Thyroid gland (tissue), 4 donors: Measurements from ENCODE around the gene NNMT. TPM values are rescaled to one million over a fixed set of nuclear protein-coding genes. Genes with fewer than 3 reads are reported as not detected.

Experiments used
- DNase-seq, 2 donors: peaks; one replicate each; pipeline ENCODE4 v3.0.0-alpha.2; 2019
- H3K27ac ChIP-seq, 3 donors: fragments of 200-600 bp; sonication (generic); 1 replicate in 2 of 3; 2 replicates in 1 of 3; pipeline ENCODE4 v1.5.1; 2016 to 2019; ENCODE audit warnings: mild to moderate bottlenecking in 1 of 3, moderate library complexity in 1 of 3
- H3K27me3 ChIP-seq: fragments of 200-600 bp; sonication (generic); one replicate; pipeline ENCODE4 v1.5.1; 2019
- H3K36me3 ChIP-seq, 2 donors: fragments of 200-600 bp; sonication (generic); one replicate each; pipeline ENCODE4 v1.5.1; 2016 to 2019
- H3K4me1 ChIP-seq, 2 donors: fragments of 200-600 bp; sonication (generic); one replicate each; pipeline ENCODE4 v1.5.1; 2017 to 2019
- H3K4me3 ChIP-seq, 3 donors: fragments of 200-600 bp; sonication (generic); replicated peaks in 1 of 3; 1 replicate in 2 of 3; 2 replicates in 1 of 3; pipeline ENCODE4 v1.5.1; 2016; ENCODE audit warnings: mild to moderate bottlenecking in 1 of 3
- H3K9me3 ChIP-seq: fragments of 200-600 bp; sonication (generic); one replicate; pipeline ENCODE4 v1.5.1; 2017
- CTCF ChIP-seq, 6 experiments: fragments of 200-600 bp in 3 of 6; fragments of 450-650 bp in 3 of 6; sonication (generic) in 3 of 6; IDR thresholded peaks; one replicate each; pipeline ENCODE4 v1.5.1; 2016 to 2019; ENCODE audit warnings: antibody characterized with exemption in 6 of 6, mild to moderate bottlenecking in 2 of 6, inconsistent platforms in 1 of 6, moderate library complexity in 1 of 6
- POLR2A ChIP-seq, 2 donors: fragments of 450-650 bp; IDR thresholded peaks; one replicate each; pipeline ENCODE4 v1.6.1; 2017; ENCODE audit warnings: antibody characterized with exemption in 2 of 2, mild to moderate bottlenecking in 2 of 2, moderate library complexity in 1 of 2
- WGBS, 2 donors: methylation state at CpG; one replicate each; pipeline ENCODE4 v1.1.5; 2017; 5-methylcytosine and 5-hydroxymethylcytosine counted together
- intact Hi-C: fragments of 100-400 bp; cut with DNase I; formaldehyde crosslinking; loops from one replicate; pipeline ENCODE4 v1.15.1; 2023
- total RNA-seq, 4 donors: library from RNA; depleted of rRNA; stranded (reverse); fragments of >200 nt; gene quantifications; one replicate each; pipeline ENCODE4 v1.2.3, GENCODE V29; 2016

Gene NNMT
- total RNA-seq, 4 donors from 2014 or later = 78.1 to 459 (median 185) TPM

DNA sequence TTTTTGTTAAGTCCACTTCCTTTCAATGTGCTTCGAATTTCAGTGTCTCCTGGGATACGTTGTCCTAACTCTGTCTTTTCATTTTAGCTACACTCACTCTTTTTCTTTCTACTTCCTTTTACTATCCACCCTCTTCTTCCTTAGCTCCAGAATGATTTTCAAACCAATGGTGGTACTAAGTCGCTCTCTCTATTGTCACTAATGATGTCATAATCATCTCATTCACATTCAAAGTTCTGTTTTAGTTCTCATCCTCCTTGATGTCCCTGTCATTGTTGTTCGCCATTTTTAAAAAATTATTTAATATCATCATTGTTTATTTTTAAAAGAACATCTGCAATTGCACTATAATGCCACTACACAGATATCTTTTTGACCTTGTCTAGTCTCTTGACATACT lies 47.3 kb downstream of the NNMT start:
- no peaks in the 10 kb centered on the region for H3K36me3 ChIP-seq
- no peak for TF ChIP-seq POLR2A (IDR thresholded peaks at IDR 0.05)
- TF ChIP-seq CTCF (IDR thresholded peaks at IDR 0.05) = no peak
- WGBS, 2 donors = 84 to 89% methylated on average over 4 of the region's 4 CpGs
- intact Hi-C loops = no loop called here
- no peak overlapping the region for H3K27ac ChIP-seq
- peaks cover 0 to 6% of the 10 kb centered on the region in 2 donors for H3K4me1 ChIP-seq
- no peak for DNase-seq
- no peaks in the 10 kb centered on the region for H3K9me3 ChIP-seq
- H3K27me3 ChIP-seq = no peaks in the 10 kb centered on the region
- H3K4me3 ChIP-seq = no peak overlapping the region

- TF ChIP-seq POLR2A (IDR thresholded peaks at IDR 0.05) (no peak), CTCF (IDR thresholded peaks at IDR 0.05) (no peak)
- no peaks in the 10 kb centered on the region for H3K36me3 ChIP-seq
- no peaks in the 10 kb centered on the region for H3K9me3 ChIP-seq
- DNase-seq = no peak
- no peak overlapping the region for H3K4me3 ChIP-seq
- H3K4me1 ChIP-seq = peaks cover 0 to 6% of the 10 kb centered on the region in 2 donors
- WGBS, 2 donors = 76 to 83% methylated on average over 4 of the region's 4 CpGs
- intact Hi-C loops = no loop called here
- H3K27me3 ChIP-seq = no peaks in the 10 kb centered on the region
- no peak overlapping the region for H3K27ac ChIP-seq
Observed at GRCh38 chr11:114344494-114344893, 48.3 kb downstream of the NNMT start.

DNA sequence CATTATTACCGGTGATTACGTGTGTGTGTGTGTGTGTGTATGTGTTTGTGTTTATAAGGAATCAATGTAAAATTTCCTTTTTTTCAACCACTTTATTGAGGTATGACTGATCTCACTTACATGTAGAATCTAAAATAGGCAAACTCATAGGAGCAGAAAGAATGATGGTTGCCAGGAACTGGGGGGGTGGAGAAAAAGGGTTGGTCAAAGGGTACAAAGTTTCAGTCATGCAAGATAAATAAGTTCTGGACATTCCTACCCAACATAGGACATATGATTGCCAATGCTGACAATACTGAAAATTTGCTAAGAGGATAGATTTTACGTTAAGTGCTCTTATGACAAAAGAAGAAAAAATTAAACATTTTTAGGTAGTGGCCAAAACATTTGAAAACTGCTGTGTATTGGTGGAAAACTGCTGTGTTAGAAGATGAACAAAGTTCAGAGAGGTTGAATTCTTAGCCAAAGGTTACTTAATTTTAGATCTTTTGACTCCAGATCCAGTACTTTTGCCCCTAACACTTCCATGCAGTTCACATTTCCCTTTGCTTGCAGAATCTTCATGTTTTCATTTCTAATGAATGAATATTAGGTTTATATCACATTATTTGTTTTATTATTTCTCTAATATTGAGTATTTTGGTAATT lies 49.5 kb downstream of the NNMT start:
- intact Hi-C loops = no loop called here

DNA sequence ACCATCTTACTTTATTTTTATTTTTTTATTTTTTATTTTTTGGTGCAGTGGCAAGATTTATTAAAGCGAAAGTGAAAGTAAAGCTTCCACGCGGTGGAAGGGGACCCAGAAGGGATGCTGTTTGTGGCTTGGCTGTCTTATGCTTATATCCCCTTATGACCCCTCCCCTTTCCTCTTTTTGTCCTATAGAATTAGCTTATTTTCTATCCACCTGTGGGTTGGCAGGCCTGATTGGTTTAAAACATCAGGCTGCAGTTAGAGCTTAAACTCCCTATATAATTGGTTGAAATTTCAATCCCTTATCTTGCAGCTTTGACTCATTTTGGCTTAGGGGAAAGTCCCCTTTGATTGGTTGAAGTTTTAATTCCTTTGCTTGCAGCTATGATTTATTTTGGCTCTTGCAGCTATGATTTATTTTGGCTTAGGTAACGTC lies 50.5 kb downstream of the NNMT start:
- 64 to 76% methylated on average over 4 of the region's 4 CpGs for WGBS, 2 donors
- no peak overlapping the region for H3K4me3 ChIP-seq
- H3K27me3 ChIP-seq = no peaks in the 10 kb centered on the region
- H3K27ac ChIP-seq = no peak overlapping the region
- no peaks in the 10 kb centered on the region for H3K9me3 ChIP-seq
- intact Hi-C loops = no loop called here
- H3K36me3 ChIP-seq = no peaks in the 10 kb centered on the region
- no peak for DNase-seq
- no peaks in the 10 kb centered on the region for H3K4me1 ChIP-seq
- no peak for TF ChIP-seq POLR2A (IDR thresholded peaks at IDR 0.05)
- no peak for TF ChIP-seq CTCF (IDR thresholded peaks at IDR 0.05)

More for the DNA sequence above, 49.5 kb downstream of the NNMT start:
- no peaks in the 10 kb centered on the region for H3K36me3 ChIP-seq
- H3K4me3 ChIP-seq = no peak overlapping the region
- no peaks in the 10 kb centered on the region for H3K9me3 ChIP-seq
- no peaks in the 10 kb centered on the region for H3K27me3 ChIP-seq
- no peak for DNase-seq
- H3K27ac ChIP-seq = no peak overlapping the region
- peaks cover 0 to 2% of the 10 kb centered on the region in 2 donors for H3K4me1 ChIP-seq
- WGBS, 2 donors = 76 to 94% methylated on average over 3 of the region's 3 CpGs
- TF ChIP-seq POLR2A (IDR thresholded peaks at IDR 0.05) (no peak), CTCF (IDR thresholded peaks at IDR 0.05) (no peak)
